Measurements from ENCODE around the gene TMEM143. TPM values are rescaled to one million over a fixed set of nuclear protein-coding genes. Genes with fewer than 3 reads are reported as not detected.

TMEM143 gene
- total RNA-seq, 1 experiment from 2014 or later, result 24.8 TPM

GRCh38 chr19:48325265-48325910 is 38.4 kb downstream of the TMEM143 start, which contains the start of gene EMP3:
EMP3 (plus strand) TSS chr19:48325552; CDS start chr19:48326845, 1,293 bp downstream.
- no TSS peak for BruUV-seq (replicated peaks)
- H4K20me1 ChIP-seq (ENCODE audit: insufficient read depth), result no peaks in the 10 kb centered on the region
- H3K27me3 ChIP-seq (ENCODE audit: insufficient read depth, low read depth), result no peaks in the 10 kb centered on the region
- no peaks in the 10 kb centered on the region for H3K36me3 ChIP-seq (ENCODE audit: low read depth)
- POLR2A ChIA-PET (ENCODE audit: unreplicated experiment), result interaction anchor here (1.1 kb wide), 1 partner anchor 52 kb away, joined by 7 read pairs; no protein-coding TSS in a partner anchor
- no peak for TF ChIP-seq CTCF (conservative IDR thresholded peaks at IDR 0.05)
- TF ChIP-seq EZH2 (IDR thresholded peaks at IDR 0.05; ENCODE audit: low read depth), result no peak
- no peak within 1 kb of the TSS for H2AFZ ChIP-seq
- H3K4me2 ChIP-seq, result peak within 1 kb of the TSS; percentile 59
- DNase-seq, result peak in 1 of 2 experiments; percentile 76
- H3K9me3 ChIP-seq (ENCODE audit: insufficient read depth, low read depth), result no peaks in the 10 kb centered on the region
- H3F3A ChIP-seq (ENCODE audit: insufficient read depth, low read depth), result peaks cover 47% of the 10 kb centered on the region
- no peak within 1 kb of the TSS; the same call in 1 of the 2 replicates for H3K4me3 ChIP-seq
- intact Hi-C loops (cut with micrococcal nuclease; ENCODE audit: unreplicated experiment), result no loop called here
- peaks cover 39% of the 10 kb centered on the region for H3K4me1 ChIP-seq (replicated peaks; ENCODE audit: insufficient read depth)
- CTCF ChIA-PET, result interaction anchor here (0.7 kb wide), 1 partner anchor 53 kb away, joined by 15 read pairs; no protein-coding TSS in a partner anchor
- H3K9me2 ChIP-seq (ENCODE audit: insufficient read depth), result no peaks in the 10 kb centered on the region
- H3K27ac ChIP-seq, result peak within 1 kb of the TSS; percentile 30
- no peaks in the 10 kb centered on the region for H3K79me2 ChIP-seq (ENCODE audit: low read depth)

GRCh38 chr19:48321622-48322591 is 41.8 kb downstream of the TMEM143 start:
- Histone ChIP-seq H3K27me3 (ENCODE audit: insufficient read depth, low read depth) (no peaks in the 10 kb centered on the region), H3K4me2 (peak overlapping the region; percentile 98), H3K4me3 (peak overlapping the region; percentile 83), H3K27ac (peak overlapping the region; percentile 90), H2AFZ (peak overlapping the region; percentile 96), H3K36me3 (ENCODE audit: low read depth) (no peaks in the 10 kb centered on the region), H4K20me1 (ENCODE audit: insufficient read depth) (no peaks in the 10 kb centered on the region), H3K4me1 (replicated peaks; ENCODE audit: insufficient read depth) (peaks cover 53% of the 10 kb centered on the region), H3K9me3 (ENCODE audit: insufficient read depth, low read depth) (no peaks in the 10 kb centered on the region), H3K9me2 (ENCODE audit: insufficient read depth) (no peaks in the 10 kb centered on the region), H3K79me2 (ENCODE audit: low read depth) (no peaks in the 10 kb centered on the region), H3F3A (ENCODE audit: insufficient read depth, low read depth) (peaks cover 51% of the 10 kb centered on the region)
- TF ChIP-seq CTCF (conservative IDR thresholded peaks at IDR 0.05), result 0 out of 2 replicates have a peak, but pooled peaks have one; percentile 32
- no peak for TF ChIP-seq EZH2 (IDR thresholded peaks at IDR 0.05; ENCODE audit: low read depth)
- ChIA-PET CTCF (interaction anchor here (0.5 to 1.8 kb wide), 8 partner anchors 11 to 672 kb away, joined by 3 to 20 read pairs (median 4); partner anchors contain the start of genes RUVBL2, SYNGR4 and TMEM143), POLR2A (ENCODE audit: unreplicated experiment) (interaction anchor here (0.5 to 1.8 kb wide), 10 partner anchors 11 to 297 kb away, joined by 3 to 27 read pairs (median 5); partner anchors contain the start of genes RPL18, SYNGR4 and TMEM143)
- intact Hi-C loops (cut with micrococcal nuclease; ENCODE audit: unreplicated experiment), result loop anchor here (2.0 to 5.0 kb wide), 6 partner anchors 40 to 180 kb away; partner anchors contain the start of genes GRIN2D, GRWD1, SYNGR4 and TMEM143
- TSS peak; percentile 85 for BruUV-seq (replicated peaks)
- peak; percentile 91 to 100 for DNase-seq

- ChIA-PET POLR2A (ENCODE audit: unreplicated experiment) (interaction anchor here (0.5 to 1.8 kb wide), 9 partner anchors 9 to 298 kb away, joined by 4 to 27 read pairs (median 14); partner anchors contain the start of genes GRWD1 and RPL18), CTCF (interaction anchor here (0.5 to 1.8 kb wide), 6 partner anchors 12 to 263 kb away, joined by 3 to 20 read pairs (median 5); partner anchors contain the start of genes SYNGR4 and TMEM143)
- TF ChIP-seq CTCF (conservative IDR thresholded peaks at IDR 0.05) (no peak), EZH2 (IDR thresholded peaks at IDR 0.05; ENCODE audit: low read depth) (no peak)
- Histone ChIP-seq H3K9me3 (ENCODE audit: insufficient read depth, low read depth) (no peaks in the 10 kb centered on the region), H3K4me2 (peak overlapping the region; percentile 98), H3K4me1 (replicated peaks; ENCODE audit: insufficient read depth) (peaks cover 53% of the 10 kb centered on the region), H3K27ac (peak overlapping the region; percentile 90), H4K20me1 (ENCODE audit: insufficient read depth) (no peaks in the 10 kb centered on the region), H3K9me2 (ENCODE audit: insufficient read depth) (no peaks in the 10 kb centered on the region), H3F3A (ENCODE audit: insufficient read depth, low read depth) (peaks cover 45% of the 10 kb centered on the region), H3K27me3 (ENCODE audit: insufficient read depth, low read depth) (no peaks in the 10 kb centered on the region), H3K36me3 (ENCODE audit: low read depth) (no peaks in the 10 kb centered on the region), H2AFZ (peak overlapping the region; percentile 96), H3K79me2 (ENCODE audit: low read depth) (no peaks in the 10 kb centered on the region), H3K4me3 (peak overlapping the region; percentile 83)
- DNase-seq, result peak; percentile 90 to 98
- intact Hi-C loops (cut with micrococcal nuclease; ENCODE audit: unreplicated experiment), result loop anchor here (2.0 to 5.0 kb wide), 6 partner anchors 41 to 181 kb away; partner anchors contain the start of genes GRIN2D, GRWD1, SYNGR4 and TMEM143
- no TSS peak for BruUV-seq (replicated peaks)
Observed at GRCh38 chr19:48321372-48321621, 42.4 kb downstream of the TMEM143 start.
